Epithelial cell of proximal tubule (primary cell): ENCODE measurements around the gene PUS10. TPM values are rescaled to one million over a fixed set of nuclear protein-coding genes. Genes with fewer than 3 reads are reported as not detected.
"Not testable (repeated sequence)": the region's sequence is repeated elsewhere in the genome, so short reads cannot be mapped to it uniquely, and the experiment has no call there.

Experiments used
- DNase-seq: peaks from one replicate; pipeline ENCODE4 v3.0.0-alpha.2; 2011; ENCODE audit warnings: low read depth
- H3K4me3 ChIP-seq: 2 replicates; pipeline ENCODE4 v1.5.1; 2011; ENCODE audit warnings: low read depth, mild to moderate bottlenecking, low read length
- total RNA-seq: library from RNA; depleted of rRNA; stranded (reverse); fragments of >200 nt; gene quantifications from 2 replicates; pipeline ENCODE4 v1.2.3, GENCODE V29; 2015
- TF ChIP-seq, protein P1 (sequence below): conservative IDR thresholded peaks from 2 replicates; pipeline ENCODE4 v1.5.1; 2012; ENCODE audit warnings: low read depth, mild to moderate bottlenecking, low read length

The PUS10 gene
- total RNA-seq, 1 donor from 2014 or later = 2.0 TPM

DNA sequence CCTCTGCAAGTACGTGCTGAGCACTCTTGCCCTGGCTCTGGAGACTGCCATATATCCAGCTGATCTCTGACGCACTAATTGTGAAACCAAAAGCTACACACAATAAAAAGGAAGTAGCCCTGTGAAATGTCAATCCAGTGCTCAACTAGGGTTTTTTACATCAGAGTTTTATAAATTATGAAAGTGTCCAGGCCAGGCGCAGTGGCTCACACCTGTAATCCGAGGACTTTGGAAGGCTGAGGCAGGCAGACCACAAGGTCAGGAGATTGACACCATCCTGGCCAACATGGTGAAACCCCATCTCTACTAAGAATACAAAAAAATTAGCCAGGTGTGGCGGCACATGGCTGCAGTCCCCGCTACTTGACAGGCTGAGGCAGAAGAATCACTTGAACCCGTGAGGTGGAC is 25.1 kb downstream of the PUS10 start:
- no peak for DNase-seq
- no peak overlapping the region for H3K4me3 ChIP-seq
- TF ChIP-seq, protein P1, sequence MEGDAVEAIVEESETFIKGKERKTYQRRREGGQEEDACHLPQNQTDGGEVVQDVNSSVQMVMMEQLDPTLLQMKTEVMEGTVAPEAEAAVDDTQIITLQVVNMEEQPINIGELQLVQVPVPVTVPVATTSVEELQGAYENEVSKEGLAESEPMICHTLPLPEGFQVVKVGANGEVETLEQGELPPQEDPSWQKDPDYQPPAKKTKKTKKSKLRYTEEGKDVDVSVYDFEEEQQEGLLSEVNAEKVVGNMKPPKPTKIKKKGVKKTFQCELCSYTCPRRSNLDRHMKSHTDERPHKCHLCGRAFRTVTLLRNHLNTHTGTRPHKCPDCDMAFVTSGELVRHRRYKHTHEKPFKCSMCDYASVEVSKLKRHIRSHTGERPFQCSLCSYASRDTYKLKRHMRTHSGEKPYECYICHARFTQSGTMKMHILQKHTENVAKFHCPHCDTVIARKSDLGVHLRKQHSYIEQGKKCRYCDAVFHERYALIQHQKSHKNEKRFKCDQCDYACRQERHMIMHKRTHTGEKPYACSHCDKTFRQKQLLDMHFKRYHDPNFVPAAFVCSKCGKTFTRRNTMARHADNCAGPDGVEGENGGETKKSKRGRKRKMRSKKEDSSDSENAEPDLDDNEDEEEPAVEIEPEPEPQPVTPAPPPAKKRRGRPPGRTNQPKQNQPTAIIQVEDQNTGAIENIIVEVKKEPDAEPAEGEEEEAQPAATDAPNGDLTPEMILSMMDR = no peak

DNA sequence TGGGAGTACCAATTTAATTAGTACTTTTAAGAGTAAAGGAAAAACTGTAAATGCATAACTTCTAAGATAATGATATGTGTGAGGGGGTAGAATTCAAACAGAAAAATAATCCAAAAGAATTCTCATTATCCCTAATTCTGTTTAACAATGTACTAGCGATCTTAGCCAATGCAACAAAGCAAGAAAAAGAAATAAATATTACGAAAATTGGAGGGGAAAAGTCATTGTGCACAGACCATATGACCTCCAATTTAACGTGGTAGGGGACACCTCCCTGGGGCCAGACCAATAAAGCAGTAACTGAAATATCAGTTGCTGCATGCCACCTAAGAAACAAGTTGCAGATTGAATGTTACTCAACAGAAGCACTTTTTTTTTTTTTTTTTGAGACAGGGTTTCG is 26.4 kb downstream of the PUS10 start:
- TF ChIP-seq, protein P1 = no peak

DNA sequence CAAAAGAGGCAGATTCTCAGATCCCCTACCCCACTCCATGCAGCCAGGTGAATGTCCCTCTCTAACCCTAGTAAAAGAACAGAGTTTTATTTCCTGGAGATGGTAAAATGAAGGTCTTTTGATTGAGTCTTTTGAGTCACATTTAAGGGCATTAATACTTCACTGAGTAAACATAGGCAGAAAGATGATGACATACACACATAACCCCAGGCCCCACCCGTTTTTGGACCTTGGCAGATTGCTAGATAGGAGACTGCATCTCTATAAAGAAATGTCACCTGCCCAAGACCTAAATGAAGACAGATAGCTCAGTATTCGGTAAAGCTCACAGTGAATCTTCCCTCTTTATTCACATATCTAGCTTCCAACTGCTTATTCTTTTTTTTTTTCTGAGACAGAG is 28.8 kb downstream of the PUS10 start:
- TF ChIP-seq, protein P1 = no peak
- no peak for DNase-seq

More for the DNA sequence above, 26.4 kb downstream of the PUS10 start:
- no peak overlapping the region for H3K4me3 ChIP-seq
- no peak for DNase-seq

DNA sequence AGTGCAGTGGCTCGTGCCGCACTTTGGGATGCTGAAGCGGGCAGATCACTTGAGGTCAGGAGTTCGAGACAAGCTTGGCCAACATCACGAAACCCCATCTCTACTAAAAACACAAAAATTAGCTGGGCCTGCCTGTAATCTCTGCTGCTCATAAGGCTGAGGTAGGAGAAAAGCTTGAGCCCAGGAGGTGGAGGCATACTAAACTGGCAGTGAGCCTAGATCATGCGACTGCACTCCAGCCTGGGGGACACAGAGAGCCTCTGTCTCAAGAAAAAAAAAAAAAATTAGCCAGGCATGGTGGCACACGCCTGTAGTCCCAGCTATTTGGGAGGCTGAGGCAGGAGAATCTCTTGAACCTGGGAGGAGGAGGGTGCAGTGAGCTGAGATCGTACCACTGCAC is 30.4 kb downstream of the PUS10 start:
- not testable (repeated sequence) for DNase-seq, H3K4me3 ChIP-seq

More for the DNA sequence above, 28.8 kb downstream of the PUS10 start:
- no peak overlapping the region for H3K4me3 ChIP-seq

DNA sequence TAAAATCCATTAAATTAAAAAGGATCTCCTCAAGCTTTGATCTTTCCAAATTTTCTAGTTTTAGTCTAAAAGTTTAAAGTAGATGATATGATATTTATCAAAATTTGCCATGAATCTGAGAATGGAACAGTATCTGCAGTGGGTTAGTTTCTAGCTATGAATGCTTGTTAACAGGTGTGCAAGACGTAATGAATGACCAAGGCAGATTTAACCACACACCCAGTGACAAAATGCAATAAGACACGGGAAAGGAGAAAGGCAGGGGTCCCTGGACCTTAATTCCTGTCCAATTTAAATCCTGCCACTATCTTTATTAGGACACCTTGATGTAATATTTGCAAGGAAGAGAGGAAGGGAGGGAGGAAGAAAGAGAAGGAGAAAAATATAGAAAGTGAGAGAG is 31.0 kb downstream of the PUS10 start:
- H3K4me3 ChIP-seq = no peak overlapping the region
- TF ChIP-seq, protein P1 = no peak
- DNase-seq = no peak

DNA sequence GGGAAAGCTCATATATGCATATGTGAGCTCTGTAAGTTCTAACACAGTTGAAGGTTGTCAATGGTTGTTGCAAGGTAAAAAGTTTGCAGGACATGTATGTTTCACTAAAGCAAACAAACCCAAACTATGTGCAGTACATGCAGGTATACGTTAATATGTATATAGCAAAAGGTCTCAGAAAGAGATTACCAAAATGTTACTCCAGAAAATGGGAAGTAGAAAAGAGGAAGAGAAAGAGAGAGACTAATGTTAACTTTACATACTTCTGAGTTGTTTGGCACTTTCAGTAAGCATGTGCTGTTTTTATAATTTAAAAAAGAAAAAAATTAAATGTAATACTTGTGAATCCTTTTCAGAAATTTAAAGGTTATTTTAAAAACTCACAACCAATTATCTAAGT is 33.3 kb downstream of the PUS10 start:
- H3K4me3 ChIP-seq = no peak overlapping the region
- TF ChIP-seq, protein P1 = no peak
- no peak for DNase-seq

DNA sequence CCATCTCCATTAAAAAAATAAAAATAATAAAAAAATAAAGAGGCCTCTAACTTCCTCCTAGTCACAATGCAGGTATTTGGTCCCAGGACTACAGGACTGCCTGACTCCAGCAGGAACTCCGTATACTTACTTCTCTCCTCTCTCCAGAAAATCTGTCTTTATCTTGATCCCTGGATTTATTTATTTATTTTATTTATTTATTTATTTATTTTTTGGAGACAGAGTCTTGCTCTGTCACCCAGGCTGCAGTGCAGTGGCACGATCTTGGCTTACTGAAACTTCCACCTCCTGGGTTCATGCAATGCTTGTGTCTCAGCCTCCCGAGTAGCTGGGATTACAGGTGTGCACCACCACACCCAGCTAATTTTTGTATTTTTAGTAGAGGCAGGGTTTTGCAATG is 36.0 kb downstream of the PUS10 start:
- not testable (repeated sequence) for DNase-seq, H3K4me3 ChIP-seq

DNA sequence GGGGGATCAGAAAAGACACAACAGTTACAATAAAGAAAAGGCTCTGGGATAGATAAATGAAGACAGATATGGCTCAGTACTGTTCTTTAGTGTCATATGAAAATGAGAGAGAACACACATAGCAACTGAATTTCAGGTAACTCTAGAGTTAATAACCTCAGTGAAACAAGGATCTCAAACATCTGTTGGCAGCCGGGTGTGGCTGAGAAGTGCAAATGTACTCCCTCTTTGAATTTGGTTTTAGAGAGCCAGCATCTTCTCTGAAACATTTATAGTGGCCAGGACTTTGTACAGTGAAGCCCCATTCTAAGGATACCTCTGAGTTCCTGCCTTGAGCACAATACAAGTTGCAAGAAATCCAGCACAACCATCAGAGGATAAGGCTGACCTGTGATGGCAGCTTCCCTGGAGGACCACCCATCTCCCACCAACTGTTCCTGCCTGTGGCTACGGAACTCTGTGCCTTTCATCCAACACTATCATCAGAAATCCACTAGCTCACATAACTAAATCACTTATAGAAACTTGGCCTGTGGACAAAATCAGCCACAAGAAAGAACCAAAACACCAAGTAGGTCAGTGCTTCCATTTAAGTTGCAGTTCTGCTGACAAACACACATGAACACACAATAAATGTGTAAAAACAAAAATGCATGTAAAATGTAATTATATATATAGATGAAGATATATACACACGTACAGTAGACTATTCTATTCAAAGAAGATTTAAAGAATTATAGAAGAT is 37.8 kb downstream of the PUS10 start:
- H3K4me3 ChIP-seq = no peak overlapping the region
- DNase-seq = no peak
- TF ChIP-seq, protein P1 = no peak
